Activated CD4-positive, alpha-beta T cell treated with anti-CD3 and anti-CD28 coated beads, Interleukin-2, amount 50 U/mL, for 1 hour (primary cell): ENCODE measurements around the gene APOH.

Experiments
- DNase-seq: peaks from one replicate; pipeline ENCODE4 v3.0.0-alpha.2; 2020

APOH gene

DNA sequence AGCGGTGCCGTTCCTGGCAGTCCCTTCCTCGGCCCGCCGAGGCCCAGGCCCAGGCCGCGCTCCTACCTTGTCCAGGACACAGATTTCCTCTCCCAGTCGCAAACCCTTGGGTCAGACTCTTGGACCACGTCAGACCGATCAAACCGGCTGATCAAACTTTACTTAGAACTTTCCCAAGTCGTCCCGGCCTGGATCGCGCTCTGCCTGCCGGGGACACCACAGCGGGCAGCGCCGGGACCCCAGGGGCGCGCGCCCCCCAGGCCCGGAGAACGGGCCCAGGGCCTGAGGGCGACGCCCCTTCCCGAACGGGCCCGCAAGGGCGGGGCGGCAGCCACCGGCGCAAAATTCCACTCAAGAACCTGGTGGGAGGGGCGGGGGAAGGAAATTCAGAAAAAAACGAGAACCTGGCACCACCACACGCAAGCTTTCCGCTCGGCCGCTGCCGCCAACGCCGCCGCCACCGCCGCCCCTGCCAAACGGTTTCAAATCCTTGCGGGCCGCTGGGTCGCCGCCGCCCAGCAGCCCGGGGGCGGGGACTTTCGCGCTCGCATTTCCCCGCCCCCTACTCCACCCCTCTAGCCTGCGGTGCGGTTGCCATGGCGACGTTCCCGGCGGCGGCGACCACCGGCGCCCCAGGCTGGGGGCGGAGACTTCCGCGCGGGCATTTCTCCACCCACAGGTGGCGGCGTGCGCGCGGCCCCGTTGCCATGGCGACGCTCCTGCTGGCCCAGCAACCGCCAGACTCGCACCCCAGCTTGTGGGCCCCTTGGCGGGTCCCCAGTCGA lies 37.4 kb downstream of the APOH start, which contains the start of gene CEP112:
Gene CEP112, minus strand, starts transcription at position 541 of the 785 bp plus-strand sequence.
- peak; percentile 95 for DNase-seq

DNA sequence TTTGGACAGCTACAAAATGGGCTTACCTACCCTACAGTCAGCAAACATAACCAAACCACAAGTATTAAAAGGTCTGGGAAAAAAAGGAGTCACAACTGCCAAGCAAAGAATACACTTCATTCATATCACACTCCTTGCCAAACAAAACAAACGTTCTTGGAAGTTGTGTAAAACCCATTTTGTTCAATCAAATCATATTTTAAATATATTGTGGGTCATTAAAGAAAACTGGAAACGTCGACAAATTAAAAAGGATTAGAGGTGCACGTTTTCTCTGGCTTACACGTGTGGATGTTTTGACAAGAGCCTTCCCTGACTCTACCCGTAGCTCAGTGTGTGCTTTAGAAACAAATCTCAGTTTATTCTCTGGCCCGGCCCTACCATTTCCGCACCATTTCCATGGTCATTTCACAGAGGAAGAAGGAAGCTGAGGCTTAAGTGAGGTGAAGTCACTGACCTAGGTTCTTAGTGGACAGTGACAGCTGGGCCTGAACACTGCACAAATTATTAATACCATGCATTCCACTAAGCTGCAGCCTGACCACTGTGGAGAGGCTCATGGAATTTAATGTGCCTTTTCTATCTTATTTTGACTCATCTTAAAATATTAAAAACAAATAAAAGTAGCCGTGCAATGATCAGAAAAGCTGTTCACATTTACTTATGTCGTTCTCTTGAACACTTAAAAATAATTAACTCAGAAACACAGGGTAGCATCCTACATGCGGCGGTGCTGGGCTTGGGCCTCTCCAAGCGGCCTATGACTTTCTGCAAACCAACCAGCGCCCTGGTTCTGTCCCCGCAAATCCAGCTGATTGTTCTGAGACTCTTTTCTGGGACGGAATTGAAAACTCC lies 38.2 kb downstream of the APOH start:
- no peak for DNase-seq

- no peak for DNase-seq
Measured at GRCh38 chr17:66187718-66188117, 41.5 kb downstream of the APOH start.

DNA sequence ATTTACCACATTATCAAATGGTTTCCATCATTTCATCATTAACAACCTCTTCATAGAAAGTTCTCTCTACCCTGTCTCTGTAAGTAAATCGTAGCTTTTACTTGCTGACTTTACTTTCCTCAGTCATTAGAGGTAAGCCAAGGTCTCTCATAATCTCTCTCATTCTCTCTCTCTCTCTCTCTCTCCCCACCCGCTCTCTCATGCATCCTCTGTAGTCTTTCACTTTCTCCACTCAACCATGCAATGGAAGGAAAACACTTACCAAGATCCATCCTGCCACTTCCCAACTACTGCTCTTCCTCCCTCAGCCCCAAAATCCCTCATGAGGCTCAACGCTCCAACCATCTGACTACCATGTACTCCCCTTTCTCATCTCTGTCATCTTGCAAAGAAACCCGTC lies 43.4 kb downstream of the APOH start:
- no peak for DNase-seq

- no peak for DNase-seq
Measured at GRCh38 chr17:66184392-66184791, 44.8 kb downstream of the APOH start.

DNA sequence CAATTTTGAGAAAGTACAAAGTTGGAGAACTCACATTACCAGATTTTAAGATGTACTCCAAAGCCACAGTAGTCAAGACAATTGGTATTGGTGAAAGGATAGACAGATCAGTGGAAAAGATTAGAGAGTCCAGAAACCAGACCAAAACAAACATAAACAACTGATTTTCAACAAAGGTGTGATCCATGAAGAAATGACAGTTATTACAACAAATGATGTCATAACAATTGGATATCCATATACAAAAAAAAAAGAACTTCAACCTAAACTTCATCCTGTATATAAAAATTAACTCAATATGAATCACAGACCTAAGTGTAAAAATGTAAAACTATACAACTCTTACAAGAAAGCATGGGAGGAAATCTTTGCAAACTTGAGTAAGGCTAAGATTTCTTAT lies 45.7 kb downstream of the APOH start:
- no peak for DNase-seq

GRCh38 chr17:66178642-66179041 lies 50.6 kb downstream of the APOH start:
- no peak for DNase-seq

GRCh38 chr17:66177048-66177447 lies 52.2 kb downstream of the APOH start:
- DNase-seq: no peak

DNA sequence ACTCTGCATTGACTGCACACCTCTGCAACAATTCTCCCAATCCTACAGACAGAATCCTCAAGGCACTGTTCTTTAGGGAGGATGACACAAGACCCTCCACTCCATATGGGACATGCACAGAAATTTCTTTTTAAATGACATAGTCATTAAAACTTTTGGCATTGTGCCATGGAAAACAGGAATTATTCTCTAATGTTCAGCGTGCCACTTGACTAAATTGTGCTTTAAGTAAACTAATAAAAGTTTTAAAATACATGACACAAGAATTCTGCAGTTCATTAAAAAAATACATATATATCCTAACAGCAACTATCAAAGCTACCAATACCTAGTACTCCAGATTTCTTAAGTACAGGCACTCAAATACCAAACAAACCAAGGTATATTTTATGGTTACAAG lies 53.3 kb downstream of the APOH start:
- no peak for DNase-seq

- no peak for DNase-seq
Measured at GRCh38 chr17:66172691-66173223, 56.5 kb downstream of the APOH start.

- no peak for DNase-seq
Measured at GRCh38 chr17:66172144-66172543, 57.1 kb downstream of the APOH start.

GRCh38 chr17:66171692-66172091 lies 57.5 kb downstream of the APOH start:
- DNase-seq: no peak

DNA sequence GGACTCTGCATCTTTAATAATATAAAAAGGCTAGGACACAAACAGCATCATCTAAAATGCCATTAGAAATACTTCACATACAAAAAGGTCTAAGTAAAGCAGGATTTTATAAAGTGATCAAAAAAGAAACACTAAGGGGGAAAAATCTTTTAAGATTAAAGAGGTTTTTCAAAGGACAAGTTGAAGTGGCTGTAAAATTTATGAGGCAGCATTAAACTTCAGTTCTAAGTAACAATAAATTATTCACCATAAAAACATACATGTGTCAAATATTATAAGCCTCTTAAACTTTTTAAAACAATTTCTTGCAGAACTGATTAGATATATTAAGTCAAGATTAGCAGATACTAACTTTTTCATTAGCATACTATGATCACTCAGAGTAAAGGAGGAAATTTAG lies 58.0 kb downstream of the APOH start:
- DNase-seq: no peak

DNA sequence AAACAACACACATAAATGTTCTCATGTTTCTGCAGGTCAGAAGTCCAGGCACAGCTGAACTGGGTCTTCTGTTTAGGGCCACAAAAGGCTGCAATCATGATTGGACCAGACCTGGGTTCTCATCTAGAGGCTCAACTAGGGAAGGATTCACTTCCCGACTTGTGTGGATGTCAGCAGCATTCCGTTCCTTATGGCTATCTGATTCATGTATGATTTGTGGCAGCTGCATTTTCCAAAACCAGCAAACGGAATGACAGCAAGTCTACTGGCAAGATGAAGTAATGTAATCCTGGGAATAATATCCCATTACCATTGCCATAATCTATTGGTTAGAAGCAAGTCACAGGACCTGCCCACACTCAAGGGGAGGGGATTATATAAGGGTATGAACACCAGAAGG lies 59.4 kb downstream of the APOH start:
- no peak for DNase-seq

DNA sequence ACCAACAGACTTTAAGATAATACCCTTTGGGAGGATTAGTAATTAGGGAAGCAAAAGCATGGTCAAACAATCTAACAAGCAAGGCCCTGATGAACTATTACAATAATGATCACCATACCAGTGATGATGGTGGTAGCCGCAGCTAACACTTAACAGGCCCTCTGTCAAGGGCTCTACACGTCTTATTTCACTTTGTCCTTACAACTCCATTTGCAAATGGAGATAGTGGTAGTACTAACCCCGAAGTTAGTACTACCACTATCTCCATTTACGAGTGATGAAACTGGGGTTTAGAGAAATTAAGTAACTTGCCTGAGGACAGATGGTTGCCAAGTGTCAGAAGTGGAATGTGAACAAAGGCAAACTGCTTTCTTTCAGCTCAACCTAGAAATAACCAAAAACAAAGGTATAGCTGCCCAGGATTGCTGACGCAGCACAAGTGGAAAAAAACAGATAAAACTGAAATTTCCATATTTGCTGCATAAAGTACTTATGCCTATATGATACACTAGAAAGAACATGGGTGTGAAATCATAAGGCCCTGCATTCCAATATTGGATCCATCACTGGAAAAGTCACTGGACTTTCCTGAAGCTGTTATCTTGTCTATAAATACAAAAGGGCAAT lies 61.9 kb downstream of the APOH start:
- DNase-seq: no peak

DNA sequence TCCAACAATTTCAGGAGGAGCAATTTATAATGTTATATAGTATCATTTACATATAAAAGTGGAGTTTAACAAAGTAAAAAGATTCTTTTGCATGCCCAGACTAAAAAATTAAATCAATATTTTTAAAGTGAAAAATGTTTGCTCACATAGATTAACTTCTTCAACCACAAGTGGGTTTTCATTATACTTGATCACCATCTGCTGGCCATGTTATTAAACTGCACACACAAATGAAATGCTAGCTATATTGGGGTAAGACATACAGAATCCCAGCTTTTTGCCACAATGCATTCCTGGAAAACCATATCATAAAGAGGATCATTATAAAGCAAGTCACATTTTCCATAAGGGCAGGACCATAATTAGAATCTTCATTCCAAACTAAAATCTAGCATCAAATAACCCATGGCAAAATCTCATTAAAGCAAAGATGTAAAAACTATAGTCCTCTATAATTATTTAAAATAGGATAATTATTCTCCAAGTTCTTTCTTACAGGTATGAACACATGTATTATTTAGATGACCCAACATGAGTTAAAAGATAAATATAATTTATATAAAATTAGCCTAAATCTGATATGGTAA lies 63.6 kb downstream of the APOH start:
- no peak for DNase-seq
